Measurements from ENCODE around the gene ELMO1. TPM values are rescaled to one million over a fixed set of nuclear protein-coding genes. Genes with fewer than 3 reads are reported as not detected.

The ELMO1 gene
- total RNA-seq, 1 experiment from 2014 or later: 7.8 TPM

GRCh38 chr7:37098762-37099161 is 349.9 kb downstream of the ELMO1 start:
- Histone ChIP-seq H3K23ac (ENCODE audit: insufficient read length, low read depth, low read length) (no peak overlapping the region), H3K4me2 (ENCODE audit: insufficient read depth, insufficient read length, low read length) (peak overlapping the region; percentile 43), H4K8ac (replicated peaks; ENCODE audit: insufficient read length, low read depth, low read length) (no peak overlapping the region), H2BK5ac (ENCODE audit: insufficient read length, low read length) (no peak overlapping the region), H2AK5ac (ENCODE audit: insufficient read length, low read length) (no peak overlapping the region), H2BK12ac (ENCODE audit: insufficient read length, low read depth, low read length) (no peak overlapping the region), H3K9ac (ENCODE audit: extremely low read depth, insufficient read length, low read length) (no peak overlapping the region), H2AFZ (ENCODE audit: low read length) (no peak overlapping the region), H3K4ac (ENCODE audit: low read depth, low read length) (no peak overlapping the region), H3T11ph (ENCODE audit: low read length) (no peak overlapping the region), H3K79me1 (ENCODE audit: insufficient read depth, low read depth, low read length, poor library complexity, severe bottlenecking) (no peaks in the 10 kb centered on the region), H3K9me3 (ENCODE audit: control insufficient read depth, low read depth, low read length) (no peaks in the 10 kb centered on the region), H3K23me2 (ENCODE audit: insufficient read length, low read depth, low read length, poor library complexity, severe bottlenecking) (no peaks in the 10 kb centered on the region), H3K4me1 (ENCODE audit: insufficient read depth, low read length) (peaks cover 5% of the 10 kb centered on the region; the same call in 1 of the 2 replicates), H2BK15ac (ENCODE audit: low read depth, low read length) (no peak overlapping the region), H3K27ac (ENCODE audit: insufficient read length, low read depth, low read length) (no peak overlapping the region), H3K18ac (ENCODE audit: insufficient read length, low read depth, low read length) (no peak overlapping the region), H2BK20ac (ENCODE audit: low read depth, low read length, poor library complexity, severe bottlenecking) (no peak overlapping the region), H3K56ac (ENCODE audit: insufficient read length, low read depth, low read length) (no peak overlapping the region), H3K79me2 (ENCODE audit: insufficient read depth, low read length) (no peaks in the 10 kb centered on the region), H3K27me3 (ENCODE audit: insufficient read depth, low read length) (no peaks in the 10 kb centered on the region), H3K14ac (ENCODE audit: insufficient read depth, low read length) (no peak overlapping the region), H4K91ac (ENCODE audit: insufficient read length, low read depth, low read length) (no peak overlapping the region), H2BK120ac (ENCODE audit: low read depth, low read length, poor library complexity, severe bottlenecking) (no peak overlapping the region), H4K5ac (ENCODE audit: insufficient read length, low read depth, low read length) (no peak overlapping the region), H4K20me1 (ENCODE audit: control insufficient read depth, insufficient read depth, insufficient read length) (no peaks in the 10 kb centered on the region)
- no peaks in the 10 kb centered on the region; a peak in 1 of 5 replicates for H3K9me3 Mint-ChIP-seq
- DNase-seq: no peak
- WGBS (ENCODE audit: extremely low coverage, insufficient read length, low lambda C conversion rate): no CpG with 5 or more reads among the region's 2 CpGs
- H3K27ac Mint-ChIP-seq: peak overlapping the region; percentile 48 to 74 (median 74); a peak in 5 of 7 replicates
- H3K27me3 Mint-ChIP-seq (ENCODE audit: low read depth): no peaks in the 10 kb centered on the region
- peaks cover 17% of the 10 kb centered on the region in 2 experiments for H3K4me1 Mint-ChIP-seq
- H3K4me3 Mint-ChIP-seq: no peak overlapping the region
- TF ChIP-seq CTCF (conservative IDR thresholded peaks at IDR 0.05): no peak
- H3K36me3 Mint-ChIP-seq (ENCODE audit: insufficient read depth in 1 of 3, low read depth in 3 of 3): no peaks in the 10 kb centered on the region; a peak in 1 of 7 replicates
